ENCODE results near the gene IFT80. TPM values are rescaled to one million over a fixed set of nuclear protein-coding genes. Genes with fewer than 3 reads are reported as not detected.

The IFT80 gene
- total and polyA plus RNA-seq, 2 donors from 2014 or later = 17.5 to 36.6 TPM

DNA sequence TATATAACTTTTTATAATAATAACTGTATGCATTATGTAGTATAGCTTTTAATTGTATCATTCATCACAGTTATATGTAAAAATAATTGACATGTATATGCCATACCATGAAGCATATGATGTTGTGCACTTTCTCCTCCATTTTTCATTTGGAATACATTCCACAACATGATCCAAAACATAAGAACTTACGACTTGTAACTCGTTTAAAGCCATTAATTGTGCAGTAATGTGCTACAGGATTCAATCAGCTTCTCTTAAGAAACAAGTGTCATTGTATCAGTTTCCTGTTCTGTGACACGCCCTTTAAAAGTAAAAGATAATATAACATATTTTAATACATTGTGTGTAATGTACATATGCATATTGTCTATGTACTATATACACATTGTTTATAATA lies 171.6 kb downstream of the IFT80 start:
- no peak overlapping the region for H3K27ac ChIP-seq (ENCODE audit: low read depth in 2 of 2, low read length in 2 of 2)

DNA sequence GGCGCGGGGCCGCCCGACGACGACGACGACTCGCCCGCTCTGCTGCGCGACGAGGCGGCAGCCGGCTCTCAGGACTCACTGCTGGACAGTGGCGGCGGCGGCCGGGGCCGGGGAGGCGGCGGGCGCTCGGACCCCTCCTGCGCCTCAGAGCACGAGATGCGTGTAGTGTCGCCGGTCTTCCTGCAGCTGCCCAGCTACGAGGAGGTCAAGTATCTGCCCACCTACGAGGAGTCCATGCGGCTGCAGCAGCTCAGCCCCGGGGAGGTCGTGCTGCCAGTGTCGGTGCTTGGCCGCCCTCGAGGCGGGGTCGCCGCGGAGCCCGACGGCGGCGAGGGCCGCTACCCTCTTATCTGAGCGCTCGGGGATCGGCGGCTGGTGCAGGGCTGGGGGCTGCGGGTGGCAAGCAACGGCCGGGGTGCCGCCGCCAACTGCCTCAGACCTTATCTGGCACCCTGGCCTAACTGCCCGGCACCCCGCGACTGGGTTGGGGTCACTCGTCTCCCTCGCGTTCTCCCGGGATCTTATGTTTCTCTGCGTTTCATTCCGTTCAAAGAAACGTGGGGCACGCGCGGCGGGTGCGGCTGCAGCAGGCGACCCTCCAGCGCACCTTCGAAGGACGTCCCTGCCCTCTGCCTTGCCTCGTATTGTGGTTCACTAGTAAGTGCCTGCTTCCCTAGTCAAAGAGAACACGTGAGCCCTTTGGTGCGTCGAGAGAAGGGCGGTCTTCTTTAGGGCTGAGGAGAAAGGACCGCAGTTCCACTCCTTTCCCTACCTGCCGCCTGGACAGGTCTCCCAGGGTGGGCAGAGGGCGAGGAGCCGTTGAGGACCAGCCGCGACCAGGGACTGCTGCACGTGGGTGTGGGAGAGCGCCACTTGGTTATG lies 172.8 kb downstream of the IFT80 start:
- Histone ChIP-seq H3K27ac (ENCODE audit: low read depth in 2 of 2, low read length in 2 of 2) (no peak overlapping the region), H3K27me3 (ENCODE audit: control insufficient read depth, insufficient read depth, low read length) (peaks cover 18% of the 10 kb centered on the region), H3K9me3 (ENCODE audit: control insufficient read depth in 2 of 3, insufficient read depth in 1 of 3, low read length in 3 of 3) (no peaks in the 10 kb centered on the region), H3K36me3 (ENCODE audit: control insufficient read depth in 2 of 3, insufficient read depth in 3 of 3, low read length in 3 of 3) (no peaks in the 10 kb centered on the region), H3K9ac (ENCODE audit: low read length in 3 of 3) (no peak overlapping the region), H3K4me3 (ENCODE audit: low read length in 3 of 3) (peak overlapping the region in 1 of 3 donors; percentile 21), H3K4me1 (ENCODE audit: control insufficient read depth in 2 of 3, insufficient read depth in 2 of 3, low read depth in 1 of 3, low read length in 3 of 3) (peaks cover 0 to 9% (median 0%) of the 10 kb centered on the region in 3 donors)
- TF ChIP-seq, protein P1, sequence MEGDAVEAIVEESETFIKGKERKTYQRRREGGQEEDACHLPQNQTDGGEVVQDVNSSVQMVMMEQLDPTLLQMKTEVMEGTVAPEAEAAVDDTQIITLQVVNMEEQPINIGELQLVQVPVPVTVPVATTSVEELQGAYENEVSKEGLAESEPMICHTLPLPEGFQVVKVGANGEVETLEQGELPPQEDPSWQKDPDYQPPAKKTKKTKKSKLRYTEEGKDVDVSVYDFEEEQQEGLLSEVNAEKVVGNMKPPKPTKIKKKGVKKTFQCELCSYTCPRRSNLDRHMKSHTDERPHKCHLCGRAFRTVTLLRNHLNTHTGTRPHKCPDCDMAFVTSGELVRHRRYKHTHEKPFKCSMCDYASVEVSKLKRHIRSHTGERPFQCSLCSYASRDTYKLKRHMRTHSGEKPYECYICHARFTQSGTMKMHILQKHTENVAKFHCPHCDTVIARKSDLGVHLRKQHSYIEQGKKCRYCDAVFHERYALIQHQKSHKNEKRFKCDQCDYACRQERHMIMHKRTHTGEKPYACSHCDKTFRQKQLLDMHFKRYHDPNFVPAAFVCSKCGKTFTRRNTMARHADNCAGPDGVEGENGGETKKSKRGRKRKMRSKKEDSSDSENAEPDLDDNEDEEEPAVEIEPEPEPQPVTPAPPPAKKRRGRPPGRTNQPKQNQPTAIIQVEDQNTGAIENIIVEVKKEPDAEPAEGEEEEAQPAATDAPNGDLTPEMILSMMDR (IDR thresholded peaks at IDR 0.05; ENCODE audit: borderline replicate concordance, extremely low read depth, insufficient read depth) = no peak
- DNase-seq (peak; percentile 35 to 70 (median 55)), FAIRE-seq (no peak)
- intact Hi-C loops (cut with DNase I) = no loop called here

More for the DNA sequence above, 171.6 kb downstream of the IFT80 start:
- TF ChIP-seq, protein P1 (IDR thresholded peaks at IDR 0.05; ENCODE audit: borderline replicate concordance, extremely low read depth, insufficient read depth) = no peak
- Histone ChIP-seq H3K27me3 (ENCODE audit: control insufficient read depth, insufficient read depth, low read length) (peaks cover 18% of the 10 kb centered on the region), H3K4me3 (ENCODE audit: low read length in 3 of 3) (no peak overlapping the region), H3K36me3 (ENCODE audit: control insufficient read depth in 2 of 3, insufficient read depth in 3 of 3, low read length in 3 of 3) (no peaks in the 10 kb centered on the region), H3K4me1 (ENCODE audit: control insufficient read depth in 2 of 3, insufficient read depth in 2 of 3, low read depth in 1 of 3, low read length in 3 of 3) (peaks cover 0 to 9% (median 0%) of the 10 kb centered on the region in 3 donors), H3K9me3 (ENCODE audit: control insufficient read depth in 2 of 3, insufficient read depth in 1 of 3, low read length in 3 of 3) (no peaks in the 10 kb centered on the region), H3K9ac (ENCODE audit: low read length in 3 of 3) (no peak overlapping the region)
- FAIRE-seq (no peak), DNase-seq (no peak)
- intact Hi-C loops (cut with DNase I) = no loop called here

DNA sequence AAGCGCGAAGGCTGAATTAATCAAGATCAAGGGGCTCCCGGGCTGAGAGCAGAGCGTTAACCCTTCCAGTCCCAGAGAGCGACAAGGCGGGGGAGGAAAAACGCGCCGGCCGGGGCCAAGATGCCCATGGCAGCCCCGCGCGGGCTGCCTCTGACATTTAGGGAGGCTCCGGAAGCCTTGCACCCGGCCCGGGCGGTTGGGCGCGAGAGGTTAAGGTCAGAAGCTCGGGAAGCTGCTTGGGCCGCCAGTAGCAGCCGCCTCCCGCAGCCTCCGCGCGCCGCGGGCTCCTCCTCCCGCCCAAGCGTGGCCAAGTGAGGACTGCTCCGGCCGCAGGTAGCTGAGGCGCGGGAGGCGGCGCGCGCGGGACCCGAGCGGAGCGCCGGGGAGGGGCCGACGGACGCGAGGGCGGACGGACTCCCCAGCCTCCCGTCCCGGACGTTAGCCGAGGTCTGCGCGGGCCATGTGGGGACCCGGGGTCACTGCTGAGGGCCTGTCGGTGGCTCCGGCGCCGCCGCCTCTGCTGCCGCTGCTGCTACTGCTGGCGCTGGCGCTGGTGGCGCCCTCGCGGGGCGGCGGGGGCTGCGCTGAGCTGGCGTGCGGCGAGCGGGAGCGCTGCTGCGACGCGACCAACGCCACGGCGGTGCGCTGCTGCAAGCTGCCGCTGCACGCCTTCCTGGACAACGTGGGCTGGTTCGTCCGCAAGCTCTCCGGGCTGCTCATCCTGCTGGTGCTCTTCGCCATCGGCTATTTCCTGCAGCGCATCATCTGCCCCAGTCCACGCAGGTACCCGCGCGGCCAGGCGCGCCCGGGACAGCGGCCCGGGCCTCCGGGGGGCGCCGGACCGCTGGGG lies 173.6 kb downstream of the IFT80 start, which contains the start of gene C3orf80:
Gene C3orf80 (plus strand): TSS at position 247 of the 850 bp plus-strand sequence. CDS start 214 bp downstream, at position 461.
- FAIRE-seq = no peak
- H3K9me3 ChIP-seq (ENCODE audit: control insufficient read depth in 2 of 3, insufficient read depth in 1 of 3, low read length in 3 of 3) = no peaks in the 10 kb centered on the region
- TF ChIP-seq, protein P1 (IDR thresholded peaks at IDR 0.05; ENCODE audit: borderline replicate concordance, extremely low read depth, insufficient read depth) = no peak
- H3K36me3 ChIP-seq (ENCODE audit: control insufficient read depth in 2 of 3, insufficient read depth in 3 of 3, low read length in 3 of 3) = no peaks in the 10 kb centered on the region
- H3K27ac ChIP-seq (ENCODE audit: low read depth in 2 of 2, low read length in 2 of 2) = no peak within 1 kb of the TSS
- H3K9ac ChIP-seq (ENCODE audit: low read length in 3 of 3) = no peak within 1 kb of the TSS
- H3K4me1 ChIP-seq (ENCODE audit: control insufficient read depth in 2 of 3, insufficient read depth in 2 of 3, low read depth in 1 of 3, low read length in 3 of 3) = peaks cover 0 to 9% (median 0%) of the 10 kb centered on the region in 3 donors
- intact Hi-C loops (cut with DNase I) = no loop called here
- peak within 1 kb of the TSS; percentile 33 to 57 (median 48) for H3K4me3 ChIP-seq (ENCODE audit: low read length in 3 of 3)
- H3K27me3 ChIP-seq (ENCODE audit: control insufficient read depth, insufficient read depth, low read length) = peaks cover 18% of the 10 kb centered on the region
- DNase-seq = peak; percentile 75 to 82 (median 81)

Measured in kidney (tissue), 14 donors.